HEK293 (cell line): ENCODE results near the gene MASP1.
A peak's percentile ranks its signal among the peaks of the same experiment; 100 is the strongest.

Experiments
- CTCF ChIA-PET: fragments of 350-600 bp; formaldehyde crosslinking; extraction: SDS; loops from one replicate; lab custom pipeline; 2021; ENCODE audit warnings: antibody characterized with exemption; lab: Yijun Ruan, JAX
- POLR2A ChIA-PET: fragments of 300-600 bp; formaldehyde crosslinking; extraction: SDS; loops from one replicate; lab custom pipeline; 2020; ENCODE audit warnings: antibody characterized with exemption, inconsistent platforms; lab: Yijun Ruan, JAX
- H3K27ac ChIP-seq: fragments of 200-500 bp; sonication (Bioruptor generic); 2 replicates; pipeline ENCODE4 v1.5.1; 2014; ENCODE audit warnings: low read depth, low read length, control low read depth, inconsistent platforms; ENCODE audit errors: extremely low read depth
- H3K36me3 ChIP-seq, 2 experiments: fragments of 200-500 bp in 1 of 2; sonication (Bioruptor generic) in 1 of 2; 1 replicate in 1 of 2; 2 replicates in 1 of 2; pipeline ENCODE4 v1.5.1; 2014 to 2017; ENCODE audit warnings: inconsistent platforms in 2 of 2, low read length in 2 of 2; ENCODE audit not compliant: control insufficient read depth in 2 of 2, insufficient read depth in 1 of 2
- H3K4me1 ChIP-seq: fragments of 200-500 bp; sonication (Bioruptor generic); 2 replicates; pipeline ENCODE4 v1.5.1; 2014; ENCODE audit warnings: mild to moderate bottlenecking, low read length, inconsistent platforms; ENCODE audit not compliant: control insufficient read depth, insufficient read depth
- H3K4me3 ChIP-seq: 2 replicates; pipeline ENCODE4 v1.5.1; 2011; ENCODE audit warnings: low read depth, mild to moderate bottlenecking, control low read depth, low read length, moderate library complexity
- H3K9me3 ChIP-seq: fragments of 200-500 bp; sonication (Bioruptor generic); 2 replicates; pipeline ENCODE4 v1.5.1; 2014; ENCODE audit warnings: low read depth, low read length, inconsistent platforms; ENCODE audit not compliant: control insufficient read depth, insufficient read depth
- GLI2 ChIP-seq: fragments of 450-650 bp; formaldehyde crosslinking; IDR thresholded peaks from 2 replicates; pipeline ENCODE4; 2017; ENCODE audit warnings: missing biosample characterization, missing genetic modification characterization, low read depth, borderline replicate concordance
- HOXA7 ChIP-seq: sonication (generic); formaldehyde crosslinking; IDR thresholded peaks from 2 replicates; pipeline ENCODE4 v1.8.1; 2022; ENCODE audit warnings: missing genetic modification reagents, borderline replicate concordance
- KLF16 ChIP-seq: fragments of 450-650 bp; formaldehyde crosslinking; IDR thresholded peaks from 2 replicates; pipeline ENCODE4 v1.5.1; 2017; ENCODE audit warnings: missing biosample characterization, missing genetic modification characterization
- PRDM1 ChIP-seq: fragments of 450-650 bp; formaldehyde crosslinking; IDR thresholded peaks from 2 replicates; pipeline ENCODE4; 2016; ENCODE audit warnings: missing biosample characterization, missing genetic modification characterization
- SETDB1 ChIP-seq: IDR thresholded peaks from one replicate; pipeline ENCODE4 v1.6.1; 2017; ENCODE audit warnings: mild to moderate bottlenecking, low read length, moderate library complexity, mixed read lengths; ENCODE audit not compliant: insufficient read length
- ZBTB21 ChIP-seq: fragments of 450-650 bp; formaldehyde crosslinking; IDR thresholded peaks from 2 replicates; pipeline ENCODE4 v1.5.1; 2017; ENCODE audit warnings: missing biosample characterization, missing genetic modification characterization
- ZFP69B ChIP-seq: fragments of 450-650 bp; formaldehyde crosslinking; IDR thresholded peaks from 2 replicates; pipeline ENCODE4 v1.5.1; 2016; ENCODE audit warnings: missing biosample characterization, missing genetic modification characterization
- ZNF138 ChIP-seq: fragments of 450-650 bp; formaldehyde crosslinking; IDR thresholded peaks from 2 replicates; pipeline ENCODE4 v1.5.1; 2016; ENCODE audit warnings: missing biosample characterization, missing genetic modification characterization, borderline replicate concordance
- ZNF202 ChIP-seq: fragments of 450-650 bp; formaldehyde crosslinking; IDR thresholded peaks from 2 replicates; pipeline ENCODE4 v1.5.1; 2016; ENCODE audit warnings: missing biosample characterization, missing genetic modification characterization, borderline replicate concordance
- ZNF37A ChIP-seq: fragments of 450-650 bp; IDR thresholded peaks from 2 replicates; pipeline ENCODE4 v1.5.1; 2018; ENCODE audit warnings: missing biosample characterization, missing genetic modification characterization
- ZNF623 ChIP-seq: fragments of 450-650 bp; formaldehyde crosslinking; IDR thresholded peaks from 2 replicates; pipeline ENCODE4 v1.5.1; 2016; ENCODE audit warnings: missing biosample characterization, missing genetic modification characterization
- ZNF654 ChIP-seq: fragments of 450-650 bp; formaldehyde crosslinking; IDR thresholded peaks from 2 replicates; pipeline ENCODE4 v1.5.1; 2016; ENCODE audit warnings: low read depth, missing biosample characterization, missing genetic modification characterization
- ZNF670 ChIP-seq: fragments of 450-650 bp; formaldehyde crosslinking; IDR thresholded peaks from 2 replicates; pipeline ENCODE4 v1.5.1; 2016; ENCODE audit warnings: missing biosample characterization, missing genetic modification characterization, low read depth
- ZNF677 ChIP-seq: fragments of 450-650 bp; IDR thresholded peaks from 2 replicates; pipeline ENCODE4 v1.5.0; 2018; ENCODE audit warnings: missing biosample characterization, mild to moderate bottlenecking, missing genetic modification characterization, moderate library complexity
- ZXDB ChIP-seq: fragments of 450-650 bp; formaldehyde crosslinking; IDR thresholded peaks from 2 replicates; pipeline ENCODE4 v1.5.1; 2016; ENCODE audit warnings: missing biosample characterization, missing genetic modification characterization
- TF ChIP-seq, protein P1 (sequence below): fragments of 450-650 bp; formaldehyde crosslinking; IDR thresholded peaks from 2 replicates; pipeline ENCODE4 v1.5.1; 2016; ENCODE audit warnings: missing biosample characterization, missing genetic modification characterization
- TF ChIP-seq, protein P2 (sequence below): fragments of 450-650 bp; formaldehyde crosslinking; IDR thresholded peaks from 2 replicates; pipeline ENCODE4 v1.5.1; 2016; ENCODE audit warnings: missing biosample characterization, missing genetic modification characterization
- TF ChIP-seq, protein P3 (sequence below): fragments of 450-650 bp; formaldehyde crosslinking; IDR thresholded peaks from 2 replicates; pipeline ENCODE4 v1.5.1; 2016; ENCODE audit warnings: missing biosample characterization, missing genetic modification characterization, borderline replicate concordance
- TF ChIP-seq, protein P4 (sequence below): fragments of 450-650 bp; formaldehyde crosslinking; IDR thresholded peaks from 2 replicates; pipeline ENCODE4 v1.5.1; 2016; ENCODE audit warnings: missing biosample characterization, missing genetic modification characterization
- TF ChIP-seq, protein P5 (sequence below): fragments of 450-650 bp; formaldehyde crosslinking; IDR thresholded peaks from 2 replicates; pipeline ENCODE4 v1.5.1; 2017; ENCODE audit warnings: missing biosample characterization, mild to moderate bottlenecking, missing genetic modification characterization, moderate library complexity

The MASP1 gene

DNA sequence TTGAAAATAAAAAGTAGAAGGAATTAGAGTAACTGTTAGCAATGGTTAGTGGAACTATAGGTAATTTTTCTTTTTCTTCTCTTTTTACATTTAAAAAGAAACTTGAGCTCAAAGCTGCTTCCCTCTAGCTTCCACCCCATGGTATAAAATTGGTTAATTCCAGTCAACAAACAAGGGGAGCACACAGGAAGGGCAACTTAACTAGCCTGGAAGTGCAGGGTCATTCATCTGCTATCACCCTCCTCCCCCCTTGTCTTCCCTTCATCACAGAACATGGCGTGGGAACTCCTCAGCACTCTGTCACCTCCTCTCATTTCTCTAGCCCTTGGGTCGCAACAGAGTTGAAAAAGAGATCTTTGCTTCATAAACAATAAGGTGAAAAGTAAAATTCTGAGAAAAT, 20.0 kb downstream of the MASP1 start:
- TF ChIP-seq ZNF670 (tag by site-specific recombination) (no peak), ZNF654 (tag by site-specific recombination) (no peak), ZNF677 (tag by site-specific recombination) (no peak), ZFP69B (tag by site-specific recombination) (no peak)
- CTCF ChIA-PET, result interaction anchor here (0.9 kb wide), 1 partner anchor 12 kb away, joined by 3 read pairs; no protein-coding TSS in a partner anchor
- Histone ChIP-seq H3K4me1 (no peaks in the 10 kb centered on the region), H3K4me3 (no peak overlapping the region), H3K9me3 (no peaks in the 10 kb centered on the region), H3K27ac (no peak overlapping the region), H3K36me3 (no peaks in the 10 kb centered on the region)
- POLR2A ChIA-PET, result no interaction called here

DNA sequence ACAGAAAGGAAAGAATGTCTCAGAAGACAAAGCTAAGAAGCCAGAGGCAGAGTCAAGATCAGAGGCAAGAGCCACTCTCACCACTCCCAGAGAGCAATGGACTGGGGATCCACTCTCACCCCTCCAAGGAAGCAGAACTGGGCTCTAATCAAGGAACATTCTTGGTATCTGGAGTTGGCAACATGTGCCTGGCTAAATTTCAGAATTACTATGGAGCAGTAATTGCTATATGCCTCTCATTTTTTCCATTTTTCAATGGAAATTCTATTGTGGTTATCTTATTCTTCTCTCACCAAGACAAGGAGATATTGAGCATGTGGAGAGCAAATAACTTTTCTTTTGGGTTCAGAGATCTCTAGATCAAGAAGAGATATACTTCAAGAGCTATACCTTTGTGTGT, 22.1 kb downstream of the MASP1 start:
- Histone ChIP-seq H3K27ac (no peak overlapping the region), H3K9me3 (no peaks in the 10 kb centered on the region)
- POLR2A ChIA-PET, result no interaction called here
- TF ChIP-seq, protein P1, sequence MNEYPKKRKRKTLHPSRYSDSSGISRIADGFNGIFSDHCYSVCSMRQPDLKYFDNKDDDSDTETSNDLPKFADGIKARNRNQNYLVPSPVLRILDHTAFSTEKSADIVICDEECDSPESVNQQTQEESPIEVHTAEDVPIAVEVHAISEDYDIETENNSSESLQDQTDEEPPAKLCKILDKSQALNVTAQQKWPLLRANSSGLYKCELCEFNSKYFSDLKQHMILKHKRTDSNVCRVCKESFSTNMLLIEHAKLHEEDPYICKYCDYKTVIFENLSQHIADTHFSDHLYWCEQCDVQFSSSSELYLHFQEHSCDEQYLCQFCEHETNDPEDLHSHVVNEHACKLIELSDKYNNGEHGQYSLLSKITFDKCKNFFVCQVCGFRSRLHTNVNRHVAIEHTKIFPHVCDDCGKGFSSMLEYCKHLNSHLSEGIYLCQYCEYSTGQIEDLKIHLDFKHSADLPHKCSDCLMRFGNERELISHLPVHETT (tag by site-specific recombination), result no peak
- TF ChIP-seq SETDB1, result peak; percentile 55
- TF ChIP-seq, all 188 proteins: peak for 1
- H3K36me3 ChIP-seq, result no peaks in the 10 kb centered on the region
- H3K4me1 ChIP-seq, result no peaks in the 10 kb centered on the region
- no peak overlapping the region for H3K4me3 ChIP-seq
- CTCF ChIA-PET, result no interaction called here

DNA sequence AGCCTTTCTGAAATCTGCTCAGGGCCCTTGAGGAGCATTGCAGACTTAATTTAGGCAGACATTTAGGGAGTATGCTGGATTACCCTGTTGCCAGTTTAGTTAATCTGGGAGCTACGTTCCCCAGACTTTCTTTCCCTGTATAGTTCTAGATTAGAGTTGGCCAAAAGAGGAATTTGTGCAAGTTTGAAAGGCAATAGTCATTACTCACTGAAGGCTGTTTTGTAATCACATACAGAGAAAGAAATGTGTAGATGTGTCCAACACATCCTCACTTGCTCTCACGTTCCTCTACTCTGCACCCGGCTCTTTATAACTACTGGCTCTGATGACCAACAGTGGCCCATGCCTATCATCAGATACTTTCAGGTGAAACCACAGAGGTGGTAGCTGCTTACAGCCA, 24.2 kb downstream of the MASP1 start:
- ChIA-PET CTCF (interaction anchor here (0.7 to 1.5 kb wide), 4 partner anchors 13 to 412 kb away, joined by 3 to 6 read pairs (median 4); no protein-coding TSS in a partner anchor), POLR2A (no interaction called here)
- H3K4me3 ChIP-seq, result no peak overlapping the region
- TF ChIP-seq, protein P2, sequence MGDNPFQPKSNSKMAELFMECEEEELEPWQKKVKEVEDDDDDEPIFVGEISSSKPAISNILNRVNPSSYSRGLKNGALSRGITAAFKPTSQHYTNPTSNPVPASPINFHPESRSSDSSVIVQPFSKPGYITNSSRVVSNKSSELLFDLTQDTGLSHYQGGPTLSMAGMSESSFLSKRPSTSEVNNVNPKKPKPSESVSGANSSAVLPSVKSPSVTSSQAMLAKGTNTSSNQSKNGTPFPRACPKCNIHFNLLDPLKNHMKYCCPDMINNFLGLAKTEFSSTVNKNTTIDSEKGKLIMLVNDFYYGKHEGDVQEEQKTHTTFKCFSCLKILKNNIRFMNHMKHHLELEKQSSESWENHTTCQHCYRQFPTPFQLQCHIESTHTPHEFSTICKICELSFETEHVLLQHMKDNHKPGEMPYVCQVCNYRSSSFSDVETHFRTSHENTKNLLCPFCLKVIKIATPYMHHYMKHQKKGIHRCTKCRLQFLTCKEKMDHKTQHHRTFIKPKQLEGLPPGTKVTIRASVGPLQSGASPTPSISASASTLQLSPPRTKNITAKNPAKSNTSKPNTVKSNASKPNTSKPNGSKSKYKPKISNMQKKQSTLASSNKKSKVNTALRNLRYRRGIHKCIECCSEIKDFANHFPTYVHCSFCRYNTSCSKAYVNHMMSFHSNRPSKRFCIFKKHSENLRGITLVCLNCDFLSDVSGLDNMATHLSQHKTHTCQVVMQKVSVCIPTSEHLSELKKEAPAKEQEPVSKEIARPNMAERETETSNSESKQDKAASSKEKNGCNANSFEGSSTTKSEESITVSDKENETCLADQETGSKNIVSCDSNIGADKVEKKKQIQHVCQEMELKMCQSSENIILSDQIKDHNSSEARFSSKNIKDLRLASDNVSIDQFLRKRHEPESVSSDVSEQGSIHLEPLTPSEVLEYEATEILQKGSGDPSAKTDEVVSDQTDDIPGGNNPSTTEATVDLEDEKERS (tag by site-specific recombination), result no peak
- TF ChIP-seq HOXA7 (CRISPR knock-in tag) (no peak), ZNF138 (tag by site-specific recombination) (no peak), ZXDB (tag by site-specific recombination) (no peak), ZNF202 (tag by site-specific recombination) (no peak), KLF16 (tag by site-specific recombination) (no peak), ZNF37A (no peak), ZNF623 (no peak), PRDM1 (tag by site-specific recombination) (no peak), ZNF654 (tag by site-specific recombination) (no peak), ZBTB21 (tag by site-specific recombination) (no peak), GLI2 (tag by site-specific recombination) (no peak)
- TF ChIP-seq, protein P3, sequence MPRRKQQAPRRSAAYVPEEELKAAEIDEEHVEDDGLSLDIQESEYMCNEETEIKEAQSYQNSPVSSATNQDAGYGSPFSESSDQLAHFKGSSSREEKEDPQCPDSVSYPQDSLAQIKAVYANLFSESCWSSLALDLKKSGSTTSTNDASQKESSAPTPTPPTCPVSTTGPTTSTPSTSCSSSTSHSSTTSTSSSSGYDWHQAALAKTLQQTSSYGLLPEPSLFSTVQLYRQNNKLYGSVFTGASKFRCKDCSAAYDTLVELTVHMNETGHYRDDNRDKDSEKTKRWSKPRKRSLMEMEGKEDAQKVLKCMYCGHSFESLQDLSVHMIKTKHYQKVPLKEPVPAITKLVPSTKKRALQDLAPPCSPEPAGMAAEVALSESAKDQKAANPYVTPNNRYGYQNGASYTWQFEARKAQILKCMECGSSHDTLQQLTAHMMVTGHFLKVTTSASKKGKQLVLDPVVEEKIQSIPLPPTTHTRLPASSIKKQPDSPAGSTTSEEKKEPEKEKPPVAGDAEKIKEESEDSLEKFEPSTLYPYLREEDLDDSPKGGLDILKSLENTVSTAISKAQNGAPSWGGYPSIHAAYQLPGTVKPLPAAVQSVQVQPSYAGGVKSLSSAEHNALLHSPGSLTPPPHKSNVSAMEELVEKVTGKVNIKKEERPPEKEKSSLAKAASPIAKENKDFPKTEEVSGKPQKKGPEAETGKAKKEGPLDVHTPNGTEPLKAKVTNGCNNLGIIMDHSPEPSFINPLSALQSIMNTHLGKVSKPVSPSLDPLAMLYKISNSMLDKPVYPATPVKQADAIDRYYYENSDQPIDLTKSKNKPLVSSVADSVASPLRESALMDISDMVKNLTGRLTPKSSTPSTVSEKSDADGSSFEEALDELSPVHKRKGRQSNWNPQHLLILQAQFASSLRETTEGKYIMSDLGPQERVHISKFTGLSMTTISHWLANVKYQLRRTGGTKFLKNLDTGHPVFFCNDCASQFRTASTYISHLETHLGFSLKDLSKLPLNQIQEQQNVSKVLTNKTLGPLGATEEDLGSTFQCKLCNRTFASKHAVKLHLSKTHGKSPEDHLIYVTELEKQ, result no peak
- TF ChIP-seq, protein P4, sequence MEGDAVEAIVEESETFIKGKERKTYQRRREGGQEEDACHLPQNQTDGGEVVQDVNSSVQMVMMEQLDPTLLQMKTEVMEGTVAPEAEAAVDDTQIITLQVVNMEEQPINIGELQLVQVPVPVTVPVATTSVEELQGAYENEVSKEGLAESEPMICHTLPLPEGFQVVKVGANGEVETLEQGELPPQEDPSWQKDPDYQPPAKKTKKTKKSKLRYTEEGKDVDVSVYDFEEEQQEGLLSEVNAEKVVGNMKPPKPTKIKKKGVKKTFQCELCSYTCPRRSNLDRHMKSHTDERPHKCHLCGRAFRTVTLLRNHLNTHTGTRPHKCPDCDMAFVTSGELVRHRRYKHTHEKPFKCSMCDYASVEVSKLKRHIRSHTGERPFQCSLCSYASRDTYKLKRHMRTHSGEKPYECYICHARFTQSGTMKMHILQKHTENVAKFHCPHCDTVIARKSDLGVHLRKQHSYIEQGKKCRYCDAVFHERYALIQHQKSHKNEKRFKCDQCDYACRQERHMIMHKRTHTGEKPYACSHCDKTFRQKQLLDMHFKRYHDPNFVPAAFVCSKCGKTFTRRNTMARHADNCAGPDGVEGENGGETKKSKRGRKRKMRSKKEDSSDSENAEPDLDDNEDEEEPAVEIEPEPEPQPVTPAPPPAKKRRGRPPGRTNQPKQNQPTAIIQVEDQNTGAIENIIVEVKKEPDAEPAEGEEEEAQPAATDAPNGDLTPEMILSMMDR (tag by site-specific recombination), result no peak
- TF ChIP-seq, protein P5, sequence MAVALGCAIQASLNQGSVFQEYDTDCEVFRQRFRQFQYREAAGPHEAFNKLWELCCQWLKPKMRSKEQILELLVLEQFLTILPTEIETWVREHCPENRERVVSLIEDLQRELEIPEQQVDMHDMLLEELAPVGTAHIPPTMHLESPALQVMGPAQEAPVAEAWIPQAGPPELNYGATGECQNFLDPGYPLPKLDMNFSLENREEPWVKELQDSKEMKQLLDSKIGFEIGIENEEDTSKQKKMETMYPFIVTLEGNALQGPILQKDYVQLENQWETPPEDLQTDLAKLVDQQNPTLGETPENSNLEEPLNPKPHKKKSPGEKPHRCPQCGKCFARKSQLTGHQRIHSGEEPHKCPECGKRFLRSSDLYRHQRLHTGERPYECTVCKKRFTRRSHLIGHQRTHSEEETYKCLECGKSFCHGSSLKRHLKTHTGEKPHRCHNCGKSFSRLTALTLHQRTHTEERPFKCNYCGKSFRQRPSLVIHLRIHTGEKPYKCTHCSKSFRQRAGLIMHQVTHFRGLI (tag by site-specific recombination), result no peak
- H3K36me3 ChIP-seq, result no peaks in the 10 kb centered on the region
- no peak overlapping the region for H3K27ac ChIP-seq
- no peaks in the 10 kb centered on the region for H3K9me3 ChIP-seq
- peaks cover 3% of the 10 kb centered on the region for H3K4me1 ChIP-seq
